ENCODE measurements around the gene SEMA4B. TPM values are rescaled to one million over a fixed set of nuclear protein-coding genes. Genes with fewer than 3 reads are reported as not detected.

The SEMA4B gene
- polyA plus RNA-seq, 3 donors, result 13.2 to 65.0 (median 22.0) TPM

- no peak overlapping the region for H2AFZ ChIP-seq (ENCODE audit: insufficient read depth, low read depth, low read length, poor library complexity, severe bottlenecking)
- no peaks in the 10 kb centered on the region for H3K9me3 Mint-ChIP-seq
Observed at GRCh38 chr15:90167121-90167520, 34.0 kb upstream of the SEMA4B start.

GRCh38 chr15:90171623-90172022, 29.5 kb upstream of the SEMA4B start:
- H3K27ac ChIP-seq (ENCODE audit: low read depth in 1 of 2, low read length in 2 of 2), result no peak overlapping the region
- Mint-ChIP-seq H3K27ac (peak overlapping the region in 3 of 7 donors; percentile 54 to 77 (median 60)), H3K4me1 (peaks cover 28% of the 10 kb centered on the region), H3K4me3 (no peak overlapping the region), H3K27me3 (ENCODE audit: low read depth in 3 of 3) (peaks cover 0 to 6% (median 0%) of the 10 kb centered on the region in 3 donors), H3K9me3 (no peaks in the 10 kb centered on the region), H3K36me3 (no peaks in the 10 kb centered on the region)
- H3K36me3 ChIP-seq (replicated peaks in 1 of 2; ENCODE audit: control insufficient read depth in 1 of 2, insufficient read depth in 2 of 2, low read length in 2 of 2), result no peaks in the 10 kb centered on the region
- TF ChIP-seq, protein P1, sequence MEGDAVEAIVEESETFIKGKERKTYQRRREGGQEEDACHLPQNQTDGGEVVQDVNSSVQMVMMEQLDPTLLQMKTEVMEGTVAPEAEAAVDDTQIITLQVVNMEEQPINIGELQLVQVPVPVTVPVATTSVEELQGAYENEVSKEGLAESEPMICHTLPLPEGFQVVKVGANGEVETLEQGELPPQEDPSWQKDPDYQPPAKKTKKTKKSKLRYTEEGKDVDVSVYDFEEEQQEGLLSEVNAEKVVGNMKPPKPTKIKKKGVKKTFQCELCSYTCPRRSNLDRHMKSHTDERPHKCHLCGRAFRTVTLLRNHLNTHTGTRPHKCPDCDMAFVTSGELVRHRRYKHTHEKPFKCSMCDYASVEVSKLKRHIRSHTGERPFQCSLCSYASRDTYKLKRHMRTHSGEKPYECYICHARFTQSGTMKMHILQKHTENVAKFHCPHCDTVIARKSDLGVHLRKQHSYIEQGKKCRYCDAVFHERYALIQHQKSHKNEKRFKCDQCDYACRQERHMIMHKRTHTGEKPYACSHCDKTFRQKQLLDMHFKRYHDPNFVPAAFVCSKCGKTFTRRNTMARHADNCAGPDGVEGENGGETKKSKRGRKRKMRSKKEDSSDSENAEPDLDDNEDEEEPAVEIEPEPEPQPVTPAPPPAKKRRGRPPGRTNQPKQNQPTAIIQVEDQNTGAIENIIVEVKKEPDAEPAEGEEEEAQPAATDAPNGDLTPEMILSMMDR (IDR thresholded peaks at IDR 0.05), result no peak
- no peaks in the 10 kb centered on the region for H3K79me2 ChIP-seq (ENCODE audit: insufficient read depth, low read length)
- no peak overlapping the region for H2AFZ ChIP-seq (ENCODE audit: insufficient read depth, low read depth, low read length, poor library complexity, severe bottlenecking)
- no peaks in the 10 kb centered on the region for H3K9me3 ChIP-seq (replicated peaks in 1 of 2; ENCODE audit: control insufficient read depth in 1 of 2, insufficient read depth in 1 of 2, low read length in 2 of 2)
- H3K27me3 ChIP-seq (ENCODE audit: control insufficient read depth in 2 of 2, insufficient read depth in 2 of 2, low read length in 2 of 2), result no peaks in the 10 kb centered on the region
- no CpG with 5 or more reads among the region's 1 CpG for WGBS (ENCODE audit: insufficient coverage)
- no peak overlapping the region for H3K9ac ChIP-seq (ENCODE audit: insufficient read depth, low read length, poor library complexity, severe bottlenecking)
- DNase-seq, result no peak
- no peak overlapping the region for H3K4me3 ChIP-seq (replicated peaks in 1 of 3; ENCODE audit: low read depth in 2 of 3, low read length in 3 of 3)
- H3K4me1 ChIP-seq (ENCODE audit: control insufficient read depth in 1 of 2, insufficient read depth in 2 of 2, low read length in 2 of 2), result peaks cover 20 to 27% of the 10 kb centered on the region in 2 donors
- no peaks in the 10 kb centered on the region for H4K20me1 ChIP-seq (ENCODE audit: insufficient read depth, low read length)
- H3K4me2 ChIP-seq (replicated peaks; ENCODE audit: extremely low read depth, low read length, poor library complexity, severe bottlenecking), result no peak overlapping the region
- intact Hi-C loops (cut with micrococcal nuclease), result no loop called here

More at GRCh38 chr15:90167121-90167520, 34.0 kb upstream of the SEMA4B start:
- no peak overlapping the region for H3K4me3 Mint-ChIP-seq
- H3K27ac Mint-ChIP-seq, result no peak overlapping the region
- peaks cover 0 to 2% (median 0%) of the 10 kb centered on the region in 3 donors for H3K27me3 Mint-ChIP-seq (ENCODE audit: low read depth in 3 of 3)
- H4K20me1 ChIP-seq (ENCODE audit: insufficient read depth, low read length), result no peaks in the 10 kb centered on the region
- intact Hi-C loops (cut with micrococcal nuclease), result loop anchor here in 1 of 2 donors (5.0 kb wide), 1 partner anchor 40 kb away; no protein-coding TSS in a partner anchor
- H3K4me1 Mint-ChIP-seq, result peaks cover 45% of the 10 kb centered on the region
- H3K27ac ChIP-seq (ENCODE audit: low read depth in 1 of 2, low read length in 2 of 2), result no peak overlapping the region
- no peak for DNase-seq
- no peaks in the 10 kb centered on the region for H3K9me3 ChIP-seq (replicated peaks in 1 of 2; ENCODE audit: control insufficient read depth in 1 of 2, insufficient read depth in 1 of 2, low read length in 2 of 2)
- no peaks in the 10 kb centered on the region for H3K36me3 ChIP-seq (replicated peaks in 1 of 2; ENCODE audit: control insufficient read depth in 1 of 2, insufficient read depth in 2 of 2, low read length in 2 of 2)
- H3K4me3 ChIP-seq (replicated peaks in 1 of 3; ENCODE audit: low read depth in 2 of 3, low read length in 3 of 3), result no peak overlapping the region
- H3K4me1 ChIP-seq (ENCODE audit: control insufficient read depth in 1 of 2, insufficient read depth in 2 of 2, low read length in 2 of 2), result peaks cover 40 to 53% of the 10 kb centered on the region in 2 donors
- TF ChIP-seq, protein P1 (IDR thresholded peaks at IDR 0.05), result no peak
- WGBS (ENCODE audit: insufficient coverage), result 90% methylated on average over 2 of the region's 4 CpGs
- H3K79me2 ChIP-seq (ENCODE audit: insufficient read depth, low read length), result no peaks in the 10 kb centered on the region
- H3K9ac ChIP-seq (ENCODE audit: insufficient read depth, low read length, poor library complexity, severe bottlenecking), result no peak overlapping the region
- no peaks in the 10 kb centered on the region for H3K36me3 Mint-ChIP-seq
- H3K27me3 ChIP-seq (ENCODE audit: control insufficient read depth in 2 of 2, insufficient read depth in 2 of 2, low read length in 2 of 2), result no peaks in the 10 kb centered on the region
- no peak overlapping the region for H3K4me2 ChIP-seq (replicated peaks; ENCODE audit: extremely low read depth, low read length, poor library complexity, severe bottlenecking)
